Lower leg skin (tissue), 3 donors: ENCODE measurements around the gene ELMOD1.

Experiments used
- POLR2A ChIP-seq, 2 donors: fragments of 450-650 bp; IDR thresholded peaks; one replicate each; pipeline ENCODE4 v1.6.1; 2016 to 2017; ENCODE audit warnings: antibody characterized with exemption in 2 of 2, mild to moderate bottlenecking in 1 of 2, moderate library complexity in 1 of 2
- TF ChIP-seq, protein P1 (sequence below), 3 donors: fragments of 450-650 bp; IDR thresholded peaks; one replicate each; pipeline ENCODE4 v1.5.1; 2016; ENCODE audit warnings: antibody characterized with exemption in 3 of 3, mild to moderate bottlenecking in 3 of 3, moderate library complexity in 2 of 3

DNA sequence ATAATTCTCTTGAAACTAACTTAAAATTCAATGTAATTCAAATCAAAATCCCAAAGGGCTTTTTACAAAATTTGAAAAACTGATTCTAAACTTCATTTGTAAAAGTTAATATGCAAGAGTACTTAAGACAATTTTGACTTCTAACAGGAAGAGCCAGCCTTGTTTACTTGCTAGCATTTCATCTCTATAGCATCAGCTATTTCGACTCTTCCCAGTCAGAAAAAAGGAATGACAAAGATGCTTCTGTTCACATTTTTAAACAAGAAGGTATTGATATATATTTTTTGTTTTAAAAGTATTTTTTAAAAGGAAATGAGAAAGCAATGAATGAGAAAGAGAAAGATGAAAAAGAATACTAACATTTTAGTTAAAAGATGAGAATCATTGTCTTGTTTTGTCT lies 104.5 kb downstream of the ELMOD1 start:
- TF ChIP-seq, protein P1, sequence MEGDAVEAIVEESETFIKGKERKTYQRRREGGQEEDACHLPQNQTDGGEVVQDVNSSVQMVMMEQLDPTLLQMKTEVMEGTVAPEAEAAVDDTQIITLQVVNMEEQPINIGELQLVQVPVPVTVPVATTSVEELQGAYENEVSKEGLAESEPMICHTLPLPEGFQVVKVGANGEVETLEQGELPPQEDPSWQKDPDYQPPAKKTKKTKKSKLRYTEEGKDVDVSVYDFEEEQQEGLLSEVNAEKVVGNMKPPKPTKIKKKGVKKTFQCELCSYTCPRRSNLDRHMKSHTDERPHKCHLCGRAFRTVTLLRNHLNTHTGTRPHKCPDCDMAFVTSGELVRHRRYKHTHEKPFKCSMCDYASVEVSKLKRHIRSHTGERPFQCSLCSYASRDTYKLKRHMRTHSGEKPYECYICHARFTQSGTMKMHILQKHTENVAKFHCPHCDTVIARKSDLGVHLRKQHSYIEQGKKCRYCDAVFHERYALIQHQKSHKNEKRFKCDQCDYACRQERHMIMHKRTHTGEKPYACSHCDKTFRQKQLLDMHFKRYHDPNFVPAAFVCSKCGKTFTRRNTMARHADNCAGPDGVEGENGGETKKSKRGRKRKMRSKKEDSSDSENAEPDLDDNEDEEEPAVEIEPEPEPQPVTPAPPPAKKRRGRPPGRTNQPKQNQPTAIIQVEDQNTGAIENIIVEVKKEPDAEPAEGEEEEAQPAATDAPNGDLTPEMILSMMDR (IDR thresholded peaks at IDR 0.05) = no peak
- TF ChIP-seq POLR2A (IDR thresholded peaks at IDR 0.05) = no peak
